GM19324 (cell line): ENCODE measurements around the gene PYY.
"Not testable (repeated sequence)": the region's sequence is repeated elsewhere in the genome, so short reads cannot be mapped to it uniquely, and the experiment has no call there.

Source experiments
- ATAC-seq: cut with Tn5 transposase; IDR thresholded peaks from one replicate; pipeline ENCODE4 v1.9.1; 2021; ENCODE audit warnings: mild to moderate bottlenecking, moderate library complexity; ENCODE audit not compliant: unreplicated experiment, low FRiP score

The PYY gene

DNA sequence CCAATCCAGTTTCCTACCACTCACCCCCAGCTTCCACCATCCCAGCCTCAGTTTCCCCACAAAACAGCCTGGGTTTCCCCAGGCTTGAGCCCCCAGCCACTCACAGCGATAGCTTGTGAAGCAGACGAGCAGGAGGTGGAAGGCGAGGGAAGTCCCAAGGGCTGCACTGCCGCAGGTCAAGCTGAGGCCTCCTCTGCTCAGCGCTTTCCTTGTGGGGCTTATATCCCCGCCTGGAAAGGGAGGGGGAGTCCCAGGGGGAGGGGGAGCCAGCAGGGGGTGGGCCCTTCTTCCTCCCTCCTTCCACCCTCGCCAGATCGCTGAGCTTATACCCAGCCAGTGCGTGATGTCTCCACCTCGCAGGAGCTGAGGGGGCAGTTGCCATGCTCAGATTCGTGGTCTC, at the start of gene PYY:
PYY (minus strand) TSS at position 195 of the 400 bp plus-strand sequence. CDS start 457 bp downstream, outside the sequence.
- ATAC-seq: no peak

DNA sequence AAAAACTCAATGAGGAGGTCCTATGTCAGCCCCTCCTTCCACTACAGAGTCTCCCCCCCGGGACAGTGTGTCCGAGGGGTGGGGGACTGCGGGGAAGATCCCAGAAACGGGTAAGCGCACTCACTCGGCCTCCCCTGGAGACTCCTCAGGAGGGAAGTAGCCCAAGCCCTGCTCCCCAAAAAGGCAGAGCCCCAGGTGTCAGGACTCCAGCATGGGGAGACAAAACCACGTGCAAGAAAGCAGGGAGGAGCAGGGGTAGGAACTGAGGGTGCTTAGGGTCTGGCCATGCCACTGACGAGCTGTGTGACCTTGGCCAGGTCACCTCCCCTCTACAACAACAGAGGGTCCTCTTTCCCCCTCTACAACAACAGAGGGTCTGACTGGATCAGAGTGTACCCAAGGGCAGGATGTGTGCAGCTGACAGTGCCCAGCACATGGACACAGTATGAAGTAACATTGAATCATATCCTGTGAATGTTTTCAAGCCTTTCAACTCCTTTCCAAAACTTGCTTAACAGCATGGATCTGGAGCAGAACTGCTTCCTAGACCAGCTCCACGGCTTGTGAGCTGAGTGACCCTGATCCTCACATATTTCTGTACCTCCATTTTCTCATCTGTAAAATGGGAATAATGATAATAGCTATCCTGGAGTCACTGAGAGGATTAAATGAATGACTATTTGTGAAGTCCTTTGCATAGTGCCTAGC, 48.6 kb upstream of the PYY start:
- ATAC-seq: no peak

DNA sequence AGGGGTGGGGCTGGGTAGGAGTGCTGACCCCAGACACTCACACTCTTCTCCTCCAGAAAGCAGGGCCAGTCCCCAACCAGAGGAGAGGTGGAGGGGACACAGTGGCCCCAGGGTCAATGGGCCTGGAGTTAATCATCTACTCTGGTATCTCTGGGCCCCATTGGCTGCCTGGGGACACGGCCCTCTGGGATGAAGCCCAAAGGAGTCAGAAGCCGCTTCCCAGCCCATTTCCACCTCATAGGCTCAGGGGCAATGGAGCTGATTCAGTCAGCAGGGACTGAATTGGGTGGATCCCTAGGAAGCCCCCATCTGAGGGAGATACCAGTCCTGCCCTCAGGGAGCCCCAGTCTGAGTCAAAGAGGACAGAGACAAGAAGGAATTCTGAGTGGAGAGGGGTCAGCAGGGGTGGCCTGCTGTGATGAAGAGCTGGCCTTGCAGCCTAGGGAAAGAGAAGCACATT, 47.8 kb upstream of the PYY start:
- no peak for ATAC-seq

DNA sequence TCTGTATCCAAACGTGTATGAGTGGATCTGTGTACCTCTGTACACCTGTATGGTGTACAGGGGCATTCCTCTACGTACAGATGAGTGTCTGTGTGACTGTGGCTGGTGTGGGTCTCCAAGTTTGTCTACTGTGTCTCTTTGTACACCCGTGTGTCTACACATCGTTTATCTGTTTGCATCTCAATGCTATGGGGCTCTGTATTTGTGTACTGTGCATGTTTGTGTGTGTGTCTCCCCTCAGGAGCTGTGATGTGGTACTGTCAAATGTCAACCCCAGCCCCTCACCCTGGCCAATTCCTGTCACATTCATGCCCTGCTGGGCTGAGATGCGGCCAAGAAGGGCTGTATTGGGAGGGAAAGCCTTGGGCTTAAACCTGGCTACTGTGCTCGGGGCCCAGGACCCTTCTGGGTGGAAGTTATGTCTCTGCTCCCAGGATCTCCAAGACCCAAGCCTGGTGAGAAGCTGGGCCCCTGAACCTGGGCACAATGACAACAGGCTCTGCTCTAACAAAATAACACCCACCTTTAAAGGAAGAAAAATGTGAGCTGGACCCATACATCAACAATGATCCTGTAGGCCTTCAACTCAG, 47.2 kb upstream of the PYY start:
- ATAC-seq: no peak

DNA sequence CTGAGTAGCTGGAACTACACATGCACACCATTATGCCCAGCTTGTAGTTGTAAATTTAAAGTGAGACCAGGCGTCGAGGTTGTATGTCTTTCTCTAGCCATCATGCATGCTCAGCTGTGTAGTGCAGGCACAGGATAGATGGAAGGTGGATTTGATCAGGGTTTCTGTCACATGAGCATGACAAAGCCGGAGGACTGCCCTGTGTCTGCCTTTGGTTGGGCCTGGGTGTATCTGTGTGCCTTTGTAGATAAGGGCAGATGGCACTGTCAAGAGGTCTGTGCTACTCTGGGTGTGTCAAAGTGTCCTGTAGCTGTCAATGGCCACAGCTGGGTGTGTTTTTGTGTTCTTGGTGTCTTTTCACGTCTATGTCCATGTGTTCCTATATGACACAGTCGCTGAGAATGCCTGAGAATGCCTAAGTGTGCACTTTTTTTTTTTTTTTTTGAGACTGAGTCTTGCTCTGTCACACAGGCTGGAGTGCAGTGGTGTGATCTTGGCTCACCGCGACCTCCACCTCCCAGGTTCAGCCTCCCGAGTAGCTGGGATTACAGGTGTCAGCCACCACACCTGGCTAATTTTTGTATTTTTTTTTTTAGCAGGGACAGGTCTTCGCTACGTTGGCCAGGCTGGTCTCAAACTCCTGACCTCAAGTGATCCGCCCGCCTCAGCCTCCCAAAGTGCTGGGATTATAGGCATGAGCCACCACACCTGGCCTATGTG, 46.6 kb upstream of the PYY start:
- no peak for ATAC-seq

DNA sequence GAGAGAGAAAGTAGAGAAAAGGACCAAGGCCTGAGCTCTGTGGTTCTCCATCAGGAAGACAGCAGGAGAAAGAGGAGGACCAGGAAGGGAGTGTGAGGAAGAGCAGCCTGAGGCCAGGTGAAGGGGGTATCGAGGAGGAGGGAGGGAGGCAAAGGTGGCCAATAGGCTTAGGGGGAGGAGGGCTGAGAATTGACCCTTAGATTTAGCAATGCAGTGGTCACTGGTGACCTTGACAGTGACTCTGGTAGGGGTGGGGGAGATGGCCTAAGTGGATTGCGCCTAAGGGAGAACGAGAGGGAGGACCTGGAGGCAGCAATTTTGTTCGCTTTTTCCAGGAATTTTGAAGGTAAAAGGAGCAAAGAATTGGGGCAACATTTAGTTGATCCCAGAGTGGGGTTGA, 45.3 kb upstream of the PYY start:
- no peak for ATAC-seq

DNA sequence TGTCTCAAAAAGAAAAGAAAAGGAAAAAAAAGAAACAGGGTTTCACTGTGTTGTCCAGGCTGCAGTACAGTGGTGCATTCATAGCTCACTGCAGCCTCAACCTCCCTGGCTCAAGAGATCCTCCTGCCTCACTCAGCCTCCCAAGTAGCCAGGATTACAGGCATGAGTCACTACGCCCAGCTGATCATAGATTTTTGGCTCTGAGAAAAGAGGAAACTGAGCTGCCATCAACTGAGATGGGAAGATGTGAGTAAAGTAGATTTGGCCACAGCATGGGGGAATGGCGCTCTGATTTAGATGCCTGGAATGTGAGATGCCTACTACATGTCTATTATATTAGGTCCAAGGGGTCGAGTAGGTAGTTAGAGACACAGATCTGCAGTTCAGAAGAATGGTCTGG, 44.8 kb upstream of the PYY start:
- no peak for ATAC-seq

DNA sequence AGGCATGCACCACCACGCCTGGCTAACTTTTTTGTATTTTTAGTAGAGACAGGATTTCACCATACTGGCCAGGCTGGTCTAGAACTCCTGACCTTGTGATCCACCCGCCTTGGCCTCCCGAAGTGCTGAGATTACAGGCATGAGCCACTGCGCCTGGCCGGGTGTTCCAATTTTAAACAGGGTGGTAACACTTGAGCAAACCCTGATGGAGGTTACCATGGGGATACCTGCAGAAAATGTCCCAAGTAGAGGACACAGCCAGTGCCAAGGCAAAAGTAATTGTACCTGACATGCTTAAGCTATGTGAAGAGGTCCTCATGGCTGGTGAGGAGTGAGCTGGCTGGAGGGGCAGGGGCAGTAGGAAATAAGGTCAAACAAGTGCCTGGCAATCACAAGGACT, 43.4 kb upstream of the PYY start:
- not testable (repeated sequence) for ATAC-seq

DNA sequence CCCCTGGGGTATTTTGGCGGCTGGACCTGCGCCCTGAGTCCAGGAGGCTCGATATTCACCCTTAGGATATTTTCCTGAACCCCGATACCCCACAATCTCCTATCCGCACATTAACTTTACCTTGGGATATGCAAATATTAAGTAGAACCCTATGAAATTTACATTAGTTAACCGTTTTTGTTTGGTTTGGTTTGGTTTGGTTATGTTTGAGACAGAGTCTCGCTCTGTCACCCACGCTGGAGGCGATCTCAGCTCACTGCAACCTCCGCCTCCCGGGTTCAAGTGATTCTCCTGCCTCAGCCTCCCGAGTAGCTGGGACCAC, 41.4 kb upstream of the PYY start:
- ATAC-seq: no peak

DNA sequence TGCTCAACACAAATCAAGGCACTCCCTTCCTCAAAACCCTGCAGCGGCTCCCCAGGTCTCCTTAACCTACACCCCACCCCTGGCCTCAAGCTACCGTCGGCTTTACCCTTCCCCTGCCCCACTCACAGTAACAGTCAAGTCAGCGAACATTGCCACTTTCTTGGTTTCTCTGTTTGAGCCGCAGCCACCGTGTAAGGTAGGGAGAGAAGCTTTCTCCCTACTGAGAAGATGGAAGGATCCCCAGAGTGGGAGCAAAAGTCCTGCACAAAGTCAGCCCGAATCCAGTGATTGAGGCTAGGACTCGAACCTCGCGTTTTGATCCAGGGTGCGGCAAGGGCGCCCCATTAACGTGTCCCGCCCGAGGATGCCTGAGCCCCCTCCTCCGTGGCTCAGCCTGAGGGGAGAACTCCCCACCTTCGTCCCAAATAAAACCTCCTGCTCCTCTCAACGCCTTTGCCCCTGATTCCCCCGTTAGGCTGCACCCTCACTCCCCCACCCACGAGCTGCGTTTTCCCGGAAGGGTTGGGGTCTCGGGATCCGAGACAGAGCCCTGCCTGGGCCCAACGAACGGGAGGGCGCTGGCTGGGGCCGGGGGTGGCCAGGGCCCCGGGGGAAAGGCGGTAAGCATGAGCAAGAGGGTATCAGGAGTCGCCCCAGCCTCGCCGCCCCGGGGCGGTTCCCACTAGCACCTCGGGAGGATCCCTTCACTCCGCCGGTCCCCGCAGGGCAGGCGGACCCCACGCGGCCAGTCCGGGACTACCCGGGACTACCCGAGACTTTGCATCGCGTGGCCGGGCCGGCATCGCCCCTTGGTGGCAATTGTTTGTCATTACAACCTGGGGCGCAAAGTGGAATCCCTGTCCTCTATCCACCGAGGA, 40.8 kb upstream of the PYY start:
- no peak for ATAC-seq

DNA sequence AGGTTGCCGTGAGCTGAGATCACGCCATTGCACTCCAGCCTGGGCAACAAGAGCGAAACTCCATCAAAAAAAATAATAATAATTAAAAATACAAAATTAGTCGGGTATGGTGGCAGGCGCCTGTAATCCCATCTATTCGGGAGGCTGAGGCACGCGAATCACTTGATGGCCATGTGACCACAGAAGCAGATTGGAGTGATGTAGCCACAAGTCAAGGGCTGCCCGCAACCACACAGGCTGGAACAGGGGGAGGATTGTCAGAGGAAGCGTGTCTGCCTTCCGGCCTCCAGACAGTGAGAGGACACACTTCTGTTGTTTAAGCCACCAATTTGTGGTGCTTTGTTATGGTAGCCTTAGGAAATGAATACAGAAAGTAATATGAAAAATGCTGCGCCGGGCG, 38.9 kb upstream of the PYY start:
- ATAC-seq: no peak

DNA sequence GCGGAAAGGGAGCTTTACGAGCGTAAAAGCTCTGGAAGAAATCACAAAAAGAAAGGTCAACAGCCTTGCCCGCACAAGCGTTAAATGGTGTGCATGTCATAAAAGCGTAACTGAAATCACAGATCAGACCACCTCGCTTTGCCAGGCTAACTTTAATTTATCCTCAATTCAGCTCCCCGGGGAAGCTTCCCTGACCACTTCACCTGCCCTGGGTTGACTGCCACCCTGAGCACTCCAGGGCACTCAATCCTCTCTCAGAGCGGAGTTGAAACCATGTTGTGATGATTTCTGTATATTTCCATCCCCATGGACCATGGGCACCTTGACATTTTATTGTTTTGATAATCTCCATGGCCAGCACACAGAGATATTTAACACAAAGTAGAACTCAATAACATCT, 34.6 kb upstream of the PYY start:
- no peak for ATAC-seq

DNA sequence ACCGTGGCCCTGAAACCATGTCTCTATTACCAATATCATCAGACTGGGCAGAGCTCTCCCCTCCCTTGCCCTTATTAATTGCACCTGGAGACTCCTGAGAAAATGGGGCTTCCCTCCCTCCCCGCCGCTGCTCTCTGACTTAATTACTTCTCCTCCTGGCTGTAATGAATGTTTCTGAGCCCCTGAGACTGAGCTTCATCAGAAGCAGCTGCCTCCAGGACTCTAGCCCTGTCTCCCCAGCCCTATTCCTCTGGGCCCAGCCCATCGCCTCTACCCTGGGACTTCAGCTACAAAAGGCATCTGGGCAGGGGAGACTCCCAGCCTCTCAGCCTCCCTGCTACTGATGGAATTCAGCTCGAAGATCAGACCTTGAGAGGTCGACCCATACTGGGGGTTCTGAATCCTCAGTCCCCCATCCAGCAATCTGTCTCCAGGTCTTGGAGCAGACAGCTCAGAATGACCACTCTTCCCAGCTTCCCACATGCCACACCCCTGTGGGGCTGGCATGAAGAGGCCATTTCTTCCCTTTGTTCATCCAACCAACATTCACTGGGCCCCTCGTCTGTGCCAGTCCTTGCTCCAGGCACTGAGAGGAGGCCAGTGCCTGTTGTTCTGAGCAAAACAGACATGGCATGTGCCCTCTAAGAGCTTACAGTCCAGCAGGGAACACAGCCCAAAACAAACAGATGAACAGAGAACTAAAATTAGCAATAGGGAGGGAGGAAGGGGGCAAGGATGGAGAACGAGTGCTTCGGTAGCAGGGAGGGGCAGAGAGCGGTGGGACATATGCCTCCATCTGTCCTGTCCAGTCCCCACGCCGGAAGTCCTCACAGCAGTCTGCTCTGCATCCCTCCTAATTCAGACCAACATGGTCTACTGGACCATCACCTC, 33.6 kb upstream of the PYY start:
- no peak for ATAC-seq

DNA sequence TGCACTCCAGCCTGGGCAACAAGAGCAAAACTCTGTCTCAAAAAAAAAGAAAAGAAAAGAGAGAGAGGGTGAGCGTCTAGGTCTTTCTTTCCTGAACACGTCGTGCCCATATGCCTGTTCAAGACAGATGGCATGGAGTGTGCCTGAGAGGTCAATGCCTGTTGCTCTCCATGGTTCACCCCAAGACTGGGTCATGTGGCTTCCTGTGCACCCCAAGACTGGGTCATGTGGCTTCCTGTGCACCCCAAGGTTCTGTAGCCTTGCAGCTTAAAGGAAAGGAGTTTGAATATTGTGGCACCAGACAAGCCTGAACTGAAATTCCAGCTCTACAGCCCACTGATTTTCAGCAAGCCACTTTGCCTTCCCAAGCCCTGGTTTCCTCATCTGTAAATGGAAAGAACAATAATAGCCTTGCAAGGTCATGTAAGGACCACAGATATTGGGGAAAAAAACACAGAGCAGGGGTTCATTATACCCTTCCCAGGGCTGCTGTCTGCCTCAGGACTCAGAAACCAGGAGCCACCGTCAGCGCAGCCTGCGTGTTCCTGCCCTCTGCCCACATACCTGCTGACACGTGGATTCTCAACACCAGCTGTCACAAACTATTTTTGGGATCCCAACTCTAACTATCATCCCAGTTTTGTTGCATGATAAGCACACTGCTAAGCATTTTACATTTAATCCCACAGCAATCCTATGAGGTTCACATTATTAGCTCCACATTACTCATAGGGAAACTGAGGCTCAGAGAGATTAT, 32.7 kb upstream of the PYY start:
- ATAC-seq: no peak

DNA sequence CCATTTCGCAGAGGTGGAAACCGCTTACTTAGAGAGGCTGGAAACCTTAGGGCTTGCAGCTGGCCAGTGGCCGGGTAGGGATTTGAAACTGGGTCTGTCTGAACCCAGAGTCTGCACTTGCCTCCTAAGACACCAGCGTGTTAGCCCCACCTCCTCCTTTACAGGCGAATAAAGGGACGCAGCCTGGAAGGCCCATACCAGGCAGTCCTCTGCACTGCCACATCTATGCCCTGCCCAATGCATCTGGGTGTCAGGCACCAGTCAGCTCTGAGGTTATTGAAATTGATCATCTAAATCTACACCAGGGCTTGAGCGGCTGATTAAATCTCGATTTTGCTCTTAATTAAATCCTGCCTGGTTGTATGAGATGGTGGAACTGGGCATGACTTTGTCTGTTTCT, 30.8 kb upstream of the PYY start:
- ATAC-seq: no peak

DNA sequence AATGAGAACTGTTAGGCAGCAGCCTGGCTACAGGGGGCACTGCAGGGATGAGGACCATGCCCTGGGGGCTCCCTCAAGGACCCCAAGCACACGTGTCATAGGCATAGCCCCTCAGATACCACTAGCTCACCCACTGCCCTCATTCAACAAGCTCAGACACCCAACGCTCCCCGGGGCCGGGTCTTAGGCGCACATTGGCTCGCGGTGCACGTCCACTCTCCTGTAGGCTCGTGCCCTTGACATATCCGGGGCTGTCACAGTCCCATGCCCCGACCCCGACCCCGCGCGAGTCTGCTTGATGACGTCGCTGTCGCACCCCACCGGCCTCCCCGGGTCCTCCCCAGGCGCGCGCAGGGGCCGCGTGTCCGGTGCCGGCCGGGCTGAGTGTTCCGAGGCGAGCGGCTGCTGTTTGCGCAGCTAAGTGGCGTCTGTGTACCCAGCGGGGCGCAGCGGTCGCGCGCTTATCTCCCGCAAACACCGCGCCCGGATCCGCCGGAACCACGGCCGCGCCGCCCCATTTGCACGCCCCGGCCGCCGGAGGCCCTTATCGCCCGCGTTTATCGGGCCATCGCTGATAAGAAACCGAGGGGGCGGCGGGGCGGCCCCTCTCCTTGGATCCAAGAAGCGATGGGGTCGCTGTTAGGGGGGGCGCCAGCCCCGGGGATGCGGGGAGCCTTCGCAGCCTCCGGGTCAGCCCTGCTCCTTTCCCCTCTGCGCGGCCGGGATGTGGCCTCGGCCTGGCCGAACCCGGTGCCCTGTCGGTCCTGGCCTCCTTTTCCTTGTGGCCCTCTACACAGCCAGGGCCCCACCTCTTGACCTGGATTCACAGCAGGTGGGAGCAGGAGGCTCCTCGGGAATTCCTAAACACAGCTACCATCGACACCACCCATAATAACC, 30.0 kb upstream of the PYY start:
- ATAC-seq: no peak

DNA sequence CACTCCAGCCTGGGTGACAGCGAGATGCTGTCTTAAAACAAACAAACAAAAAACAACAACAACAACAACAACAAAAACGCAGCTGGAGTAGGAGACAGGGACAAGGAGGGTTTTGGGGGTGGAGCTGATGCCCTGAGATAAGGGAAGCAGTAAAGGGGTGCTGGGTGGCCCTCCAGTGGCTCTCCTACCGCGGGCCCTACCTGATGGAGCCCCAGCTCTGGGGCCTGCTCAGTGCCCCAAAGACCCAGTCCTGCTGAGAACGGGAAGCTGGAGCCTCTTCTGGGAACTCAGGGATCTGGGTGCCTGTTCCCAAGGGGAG, 29.4 kb upstream of the PYY start:
- no peak for ATAC-seq

DNA sequence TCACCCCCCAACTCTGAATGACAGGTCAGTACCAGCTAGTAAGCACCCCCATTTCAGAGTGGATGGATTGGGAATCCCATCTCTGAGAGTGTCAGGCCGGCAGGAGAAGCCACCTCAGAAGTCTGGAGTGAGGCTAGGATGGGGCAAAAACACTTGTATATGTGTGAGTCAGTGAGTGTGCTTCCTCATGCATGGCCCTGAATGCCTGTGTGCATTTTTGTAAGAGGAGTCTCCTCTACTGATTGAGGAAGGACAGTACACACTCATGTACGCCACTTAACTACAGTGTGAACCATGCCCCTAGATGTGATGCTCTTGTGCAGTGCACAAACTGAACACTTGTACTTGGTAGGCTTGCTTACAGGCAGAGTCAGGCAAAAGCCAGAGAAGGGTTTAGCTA, 28.4 kb upstream of the PYY start:
- no peak for ATAC-seq

DNA sequence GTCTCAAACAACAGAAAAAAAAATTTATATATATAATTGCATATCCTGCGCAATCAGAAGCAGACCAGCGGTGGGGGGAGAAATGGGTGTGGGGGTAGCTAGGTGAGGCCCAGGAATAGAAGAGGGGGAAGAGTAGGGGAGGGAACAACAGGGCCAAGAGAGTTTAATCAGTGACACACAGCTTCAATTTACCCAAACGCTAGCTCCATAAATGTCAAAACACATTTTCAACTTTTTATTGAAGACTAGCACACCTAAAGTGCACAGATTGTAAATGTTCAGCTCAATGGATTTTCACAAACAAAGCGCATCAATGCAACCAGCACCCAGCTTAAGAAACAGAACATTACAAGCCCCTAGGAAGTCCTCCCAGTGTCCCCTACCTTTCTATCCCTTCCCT, 25.9 kb upstream of the PYY start:
- ATAC-seq: no peak
